Fibroblast of skin of left quadriceps (primary cell): ENCODE results near the gene GATA5.

ENCODE experiments used
- DNase-seq, 2 experiments: peaks; one replicate each; pipeline ENCODE4 v3.0.0-alpha.2; 2013; ENCODE audit warnings: low read depth in 2 of 2

The GATA5 gene

DNA sequence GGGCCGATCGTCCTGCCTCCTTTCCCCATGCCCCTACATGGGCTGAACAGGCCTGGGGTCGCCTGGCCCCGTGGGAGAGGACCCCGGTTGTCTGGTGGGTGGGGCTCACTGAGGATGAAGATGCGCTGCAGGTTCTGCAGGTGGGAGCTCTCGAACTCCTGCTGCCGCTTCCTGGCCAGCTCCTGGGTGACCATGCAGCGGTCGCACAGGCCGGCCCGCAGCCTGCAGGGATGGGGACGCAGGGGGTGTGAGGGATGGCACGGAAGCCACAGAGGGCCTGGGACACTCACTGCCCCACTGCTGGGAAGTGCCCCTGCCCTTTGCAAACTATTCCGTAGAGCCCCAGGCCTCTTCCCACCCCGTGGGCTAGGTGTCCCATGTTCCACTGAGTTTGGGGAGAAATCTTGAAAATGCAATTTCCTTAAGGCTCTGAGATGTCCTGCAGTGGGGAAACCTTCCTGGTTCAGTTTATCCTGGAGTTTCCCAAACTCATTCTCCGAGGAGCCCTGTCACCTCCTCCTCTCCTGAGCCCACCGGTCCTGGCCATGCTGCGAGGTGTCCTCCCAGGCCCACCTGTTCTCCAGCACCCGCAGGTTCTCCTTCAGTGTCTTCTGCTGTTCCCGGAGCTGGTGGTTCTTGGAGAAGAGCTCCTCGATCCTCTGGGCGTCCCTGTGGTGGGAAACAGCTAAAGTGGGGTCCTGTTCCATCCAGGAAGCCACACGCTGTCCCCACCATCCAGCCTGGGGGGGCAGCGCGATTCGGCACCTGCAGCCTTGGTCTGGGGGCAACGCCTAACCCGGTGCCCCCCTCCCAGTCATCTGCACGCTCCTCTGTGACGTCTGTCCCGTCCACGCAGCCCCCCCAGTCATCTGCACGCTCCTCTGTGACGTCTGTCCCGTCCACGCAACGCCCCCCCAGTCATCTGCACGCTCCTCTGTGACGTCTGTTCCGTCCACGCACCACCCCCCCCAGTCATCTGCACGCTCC lies 58.9 kb downstream of the GATA5 start:
- DNase-seq: no peak

DNA sequence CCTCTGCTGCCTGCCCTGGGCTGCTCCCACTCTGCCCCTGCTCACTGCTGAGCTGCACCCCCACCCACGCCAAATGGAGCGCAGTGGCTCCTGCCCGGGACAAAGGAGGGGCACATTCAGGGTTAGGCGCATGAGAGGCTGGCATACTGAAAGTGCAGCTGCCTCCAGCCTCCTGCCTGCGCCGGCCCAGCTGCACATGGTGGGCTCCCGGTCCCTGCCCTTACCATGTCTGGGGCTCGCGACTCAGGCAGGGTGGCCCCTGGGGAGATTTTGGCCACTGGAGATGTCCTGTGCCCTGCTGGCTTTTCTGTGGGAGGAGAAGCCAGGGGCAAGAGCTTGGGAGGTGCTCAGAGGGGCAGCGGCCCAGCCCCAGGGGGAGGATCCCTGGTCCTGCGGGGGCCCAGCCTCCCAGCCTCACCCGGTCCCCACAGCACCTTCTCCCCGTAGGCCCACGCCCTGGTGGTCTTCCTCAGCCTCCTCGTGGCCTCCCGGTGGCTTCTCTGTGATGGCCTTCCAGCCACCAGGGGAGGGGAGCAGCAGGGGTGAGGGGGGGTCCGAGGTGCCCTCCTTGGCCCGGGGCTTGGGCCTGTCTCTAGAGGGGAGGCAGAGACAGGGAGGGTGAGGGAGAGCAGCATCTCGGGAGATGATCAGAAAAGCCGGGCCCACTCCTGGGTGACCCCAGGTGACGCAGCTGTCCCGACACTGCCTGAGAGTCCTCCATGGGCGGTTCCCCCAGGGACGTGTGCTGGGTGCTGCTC lies 60.3 kb downstream of the GATA5 start:
- no peak for DNase-seq

DNA sequence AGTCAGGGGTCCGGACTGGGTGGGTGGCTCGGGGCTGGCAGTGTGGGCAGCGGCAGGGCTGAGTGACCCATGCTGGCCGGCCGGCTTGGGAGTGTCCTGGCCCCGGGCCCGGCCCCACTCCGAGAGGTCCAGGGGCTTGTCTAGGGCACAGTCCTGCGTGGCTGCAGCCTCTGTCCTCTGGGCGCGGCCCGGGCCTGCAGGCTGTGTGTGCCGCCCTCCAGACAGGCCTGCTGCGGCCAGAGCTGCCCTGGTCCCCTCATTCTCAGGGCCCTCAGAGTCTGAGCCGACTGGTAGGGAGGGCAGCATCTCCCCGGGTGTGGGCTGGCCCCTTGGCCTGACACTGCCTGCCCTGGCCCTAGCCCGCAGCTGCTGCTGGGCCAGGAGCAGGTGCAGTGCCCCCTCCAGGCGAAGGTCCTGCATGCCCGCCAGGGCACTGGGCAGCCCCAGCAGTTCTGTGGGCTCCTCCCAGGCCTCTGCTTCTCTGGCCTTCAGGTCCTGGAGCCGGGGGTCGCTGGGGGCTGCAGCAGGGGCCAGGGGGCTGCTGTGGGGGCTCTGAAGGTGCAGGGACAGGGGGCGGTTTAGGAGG lies 61.8 kb downstream of the GATA5 start:
- DNase-seq: no peak
